Activated T-helper 1 cell treated with anti-CD3 and anti-CD28 coated beads, Interleukin-2, amount 50 U/mL, for 16 hours (primary cell): ENCODE measurements around the gene WDR93.
"Not testable (repeated sequence)": the region's sequence is repeated elsewhere in the genome, so short reads cannot be mapped to it uniquely, and the experiment has no call there.

Experiments used
- DNase-seq, 2 donors: peaks; one replicate each; pipeline ENCODE4 v3.0.0-alpha.2; 2020; ENCODE audit warnings: low read depth in 1 of 2, low spot score in 1 of 2

The WDR93 gene

GRCh38 chr15:89681146-89681545 lies 9.5 kb upstream of the WDR93 start:
- no peak for DNase-seq

GRCh38 chr15:89685995-89686394 lies 4.6 kb upstream of the WDR93 start:
- DNase-seq = no peak

- no peak for DNase-seq
Observed at GRCh38 chr15:89686522-89686921, 4.1 kb upstream of the WDR93 start.

- not testable (repeated sequence) for DNase-seq
Observed at GRCh38 chr15:89689930-89690275, 708 bp upstream of the WDR93 start.

GRCh38 chr15:89693091-89693490 lies 2.5 kb downstream of the WDR93 start:
- DNase-seq = no peak

GRCh38 chr15:89693696-89694095 lies 3.1 kb downstream of the WDR93 start:
- DNase-seq = no peak

- DNase-seq = no peak
Observed at GRCh38 chr15:89695198-89695597, 4.6 kb downstream of the WDR93 start.

- DNase-seq = no peak
Observed at GRCh38 chr15:89704411-89704810, 13.8 kb downstream of the WDR93 start.

GRCh38 chr15:89707577-89707976 lies 17.0 kb downstream of the WDR93 start:
- no peak for DNase-seq

- no peak for DNase-seq
Observed at GRCh38 chr15:89714775-89715174, 24.2 kb downstream of the WDR93 start.

GRCh38 chr15:89723031-89723430 lies 32.4 kb downstream of the WDR93 start:
- no peak for DNase-seq

GRCh38 chr15:89724621-89725020 lies 34.0 kb downstream of the WDR93 start:
- DNase-seq = no peak

GRCh38 chr15:89725064-89725463 lies 34.5 kb downstream of the WDR93 start:
- no peak for DNase-seq

- no peak for DNase-seq
Observed at GRCh38 chr15:89728254-89728653, 37.6 kb downstream of the WDR93 start.

- no peak for DNase-seq
Observed at GRCh38 chr15:89731275-89731674, 40.7 kb downstream of the WDR93 start.

- DNase-seq = no peak
Observed at GRCh38 chr15:89732451-89733172, 42.0 kb downstream of the WDR93 start.

GRCh38 chr15:89735773-89736172 lies 45.2 kb downstream of the WDR93 start:
- no peak for DNase-seq

GRCh38 chr15:89740137-89740536 lies 49.5 kb downstream of the WDR93 start:
- peak in 1 of 2 donors; percentile 31 for DNase-seq

- DNase-seq = no peak
Observed at GRCh38 chr15:89743011-89743410, 52.4 kb downstream of the WDR93 start.

GRCh38 chr15:89743594-89743993 lies 53.0 kb downstream of the WDR93 start:
- DNase-seq = no peak

GRCh38 chr15:89745131-89745530 lies 54.5 kb downstream of the WDR93 start:
- no peak for DNase-seq

GRCh38 chr15:89745768-89746167 lies 55.2 kb downstream of the WDR93 start:
- DNase-seq = no peak

- DNase-seq = no peak
Observed at GRCh38 chr15:89746386-89746780, 55.8 kb downstream of the WDR93 start.
